HG03039 (cell line): ENCODE data around the gene GPR179.

Experiments
- ATAC-seq: cut with Tn5 transposase; IDR thresholded peaks from one replicate; pipeline ENCODE4 v1.9.1; 2021; ENCODE audit warnings: mild to moderate bottlenecking, moderate library complexity; ENCODE audit not compliant: unreplicated experiment

The GPR179 gene

GRCh38 chr17:38344420-38344745, 627 bp upstream of the GPR179 start:
- ATAC-seq = no peak

GRCh38 chr17:38342886-38343607, 709 bp downstream of the GPR179 start:
- ATAC-seq = no peak

DNA sequence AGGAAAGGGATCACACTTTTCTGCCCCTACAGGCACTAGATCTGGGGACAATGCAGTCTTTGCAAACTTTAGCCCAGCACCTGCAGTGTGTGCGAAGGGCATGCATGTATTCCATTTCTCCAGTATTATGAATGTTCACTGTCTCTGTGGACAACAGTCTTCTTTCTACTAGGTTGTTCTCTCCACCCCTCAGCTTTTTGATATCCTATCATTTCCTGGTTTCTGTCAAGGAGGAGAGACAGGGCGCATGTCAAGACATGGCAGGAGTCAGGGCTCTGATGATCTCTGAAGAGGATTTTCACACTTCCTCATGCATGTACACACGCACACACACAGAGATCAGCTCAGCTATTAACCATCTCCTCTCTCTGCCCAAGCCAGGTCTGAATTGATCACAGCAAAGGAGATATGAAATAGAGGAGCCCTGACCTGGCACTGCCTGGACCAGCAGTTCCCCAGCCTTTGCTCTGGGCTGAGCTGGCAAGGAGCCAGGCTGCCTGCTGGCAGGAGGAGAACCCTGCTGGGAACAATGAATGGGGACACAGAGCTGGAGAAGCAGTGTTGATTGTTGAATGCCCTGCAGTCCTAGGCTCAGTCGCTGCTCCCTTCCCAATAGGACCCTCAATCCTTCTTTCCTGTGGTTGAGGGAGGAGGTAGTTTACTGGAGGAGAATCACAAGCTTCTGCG, 2.6 kb downstream of the GPR179 start:
- ATAC-seq = no peak

DNA sequence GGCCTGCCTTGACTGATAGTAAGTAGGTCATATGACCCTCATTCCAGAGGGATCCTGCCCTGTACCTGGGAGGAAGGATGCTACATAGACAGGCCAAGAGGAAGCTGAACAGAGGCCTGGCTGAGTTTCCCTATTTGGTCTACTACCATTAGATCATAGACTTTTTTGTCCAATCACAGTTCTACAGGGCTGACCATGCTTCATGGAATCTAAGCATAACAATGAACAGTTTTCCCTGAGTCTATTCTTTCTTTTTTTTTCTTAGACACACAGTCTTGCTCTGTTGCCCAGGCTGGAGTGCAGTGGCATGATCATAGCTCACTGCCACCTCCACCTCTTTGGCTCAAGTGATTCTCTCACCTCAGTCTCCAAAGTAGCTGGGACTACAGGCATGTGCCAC, 3.9 kb downstream of the GPR179 start:
- no peak for ATAC-seq

GRCh38 chr17:38338535-38338934, 5.2 kb downstream of the GPR179 start:
- ATAC-seq = no peak

- no peak for ATAC-seq
These were observed 5.7 kb downstream of the GPR179 start for GRCh38 chr17:38338053-38338452.

GRCh38 chr17:38336838-38337237, 6.9 kb downstream of the GPR179 start:
- no peak for ATAC-seq

- ATAC-seq = no peak
These were observed 9.0 kb downstream of the GPR179 start for GRCh38 chr17:38334480-38335364.

DNA sequence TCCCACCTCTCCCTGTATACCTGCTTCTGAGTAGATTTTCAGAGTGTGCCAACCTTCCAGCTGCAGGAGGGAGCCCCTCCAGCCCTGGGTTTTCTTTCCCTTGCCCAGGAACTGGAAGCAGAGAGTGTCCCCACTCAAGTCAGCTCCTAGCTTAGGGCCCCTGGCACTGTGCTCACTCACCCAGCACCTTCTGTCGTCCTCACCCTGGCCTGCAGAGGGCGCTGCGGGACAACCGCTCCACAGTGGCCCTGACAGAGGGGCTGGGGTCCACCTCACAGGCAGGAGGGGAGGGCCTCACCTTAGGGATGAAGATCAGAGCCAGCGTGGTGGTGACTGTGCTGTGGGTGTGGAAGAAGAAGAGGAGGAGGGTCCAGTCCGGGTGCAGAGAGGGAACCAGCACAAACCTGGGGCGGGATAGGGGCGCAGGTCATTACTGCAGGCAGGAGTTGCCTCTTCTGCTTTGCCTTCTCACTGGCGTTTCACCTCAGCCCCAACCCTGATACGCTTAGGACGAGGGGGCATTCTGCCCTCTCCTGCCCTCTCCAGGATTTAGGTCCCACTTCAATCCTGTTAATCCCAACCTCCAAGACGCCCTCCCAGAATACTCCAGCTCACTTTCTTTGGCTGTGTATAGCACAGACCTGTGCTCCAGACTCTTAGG, 10.0 kb downstream of the GPR179 start:
- ATAC-seq = no peak

- no peak for ATAC-seq
These were observed 11.0 kb downstream of the GPR179 start for GRCh38 chr17:38332735-38333134.

GRCh38 chr17:38330941-38331411, 12.8 kb downstream of the GPR179 start:
- ATAC-seq = no peak

DNA sequence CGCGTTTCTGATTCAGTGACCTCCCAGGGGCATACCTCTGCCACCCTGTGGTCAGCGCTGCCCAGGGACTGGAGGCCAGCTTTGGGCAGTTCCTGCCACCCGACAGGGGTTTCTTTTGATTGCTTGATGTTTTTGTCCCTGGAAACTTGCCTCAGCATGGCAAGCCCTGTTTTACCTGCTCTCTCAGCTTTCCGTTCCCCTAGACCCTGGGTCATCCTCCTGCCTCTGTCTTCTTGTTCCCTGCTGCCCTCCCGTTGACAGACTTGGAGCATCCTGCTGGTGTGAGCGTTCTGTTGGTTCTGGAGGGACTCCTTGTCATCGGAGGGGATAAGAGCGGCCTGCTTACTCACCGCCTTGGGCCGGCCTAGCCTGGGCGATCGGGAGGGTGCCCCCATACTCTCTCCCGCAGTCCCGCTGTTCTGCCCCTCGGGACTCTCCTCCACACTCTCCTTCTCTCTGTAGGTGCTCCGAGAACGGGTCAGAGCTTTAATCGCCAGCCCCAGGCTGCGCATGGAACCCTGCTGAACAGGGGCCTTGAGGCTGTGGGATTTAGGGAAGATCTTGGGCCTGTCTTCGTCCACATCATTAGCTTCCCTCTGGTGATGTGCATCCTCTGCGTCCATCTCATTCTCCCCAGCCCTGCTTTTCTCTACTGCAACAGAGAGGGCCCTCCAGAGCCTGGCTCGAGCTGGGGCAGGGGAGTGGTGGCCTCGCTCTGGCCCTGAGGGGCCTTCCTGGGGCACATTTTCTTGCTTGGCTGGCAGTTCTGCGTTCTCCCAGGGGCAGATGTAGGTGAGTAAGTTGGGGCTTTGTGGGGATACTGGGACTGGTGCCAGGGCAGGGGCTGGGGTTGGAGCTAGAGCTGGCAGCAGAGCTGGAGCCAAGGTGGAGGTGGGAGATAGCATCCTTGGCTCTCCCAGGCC, 13.7 kb downstream of the GPR179 start:
- no peak for ATAC-seq

- ATAC-seq = no peak
These were observed 14.5 kb downstream of the GPR179 start for GRCh38 chr17:38329284-38329683.

DNA sequence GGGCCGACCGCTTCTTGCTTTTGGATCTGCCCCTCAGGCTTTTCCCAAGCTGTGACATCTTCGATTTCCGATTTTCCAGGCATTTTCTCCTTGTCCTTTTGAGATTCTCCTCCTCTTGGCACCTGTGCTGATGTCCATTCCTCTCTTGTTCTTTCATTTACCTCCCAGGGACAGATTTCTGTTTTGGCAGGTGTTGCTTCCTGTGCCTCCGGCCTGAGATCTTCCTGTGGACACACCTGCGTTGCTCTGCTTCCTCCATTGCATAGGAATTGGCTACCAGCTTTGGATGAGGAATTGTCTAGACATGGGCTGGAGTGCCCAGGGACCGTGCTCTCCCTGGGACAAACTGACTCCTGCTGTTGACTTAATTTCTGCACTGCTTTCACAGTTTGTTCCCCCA, 15.1 kb downstream of the GPR179 start:
- no peak for ATAC-seq

- ATAC-seq = no peak
These were observed 15.8 kb downstream of the GPR179 start for GRCh38 chr17:38327936-38328335.

GRCh38 chr17:38326996-38327792, 16.6 kb downstream of the GPR179 start:
- ATAC-seq = no peak

DNA sequence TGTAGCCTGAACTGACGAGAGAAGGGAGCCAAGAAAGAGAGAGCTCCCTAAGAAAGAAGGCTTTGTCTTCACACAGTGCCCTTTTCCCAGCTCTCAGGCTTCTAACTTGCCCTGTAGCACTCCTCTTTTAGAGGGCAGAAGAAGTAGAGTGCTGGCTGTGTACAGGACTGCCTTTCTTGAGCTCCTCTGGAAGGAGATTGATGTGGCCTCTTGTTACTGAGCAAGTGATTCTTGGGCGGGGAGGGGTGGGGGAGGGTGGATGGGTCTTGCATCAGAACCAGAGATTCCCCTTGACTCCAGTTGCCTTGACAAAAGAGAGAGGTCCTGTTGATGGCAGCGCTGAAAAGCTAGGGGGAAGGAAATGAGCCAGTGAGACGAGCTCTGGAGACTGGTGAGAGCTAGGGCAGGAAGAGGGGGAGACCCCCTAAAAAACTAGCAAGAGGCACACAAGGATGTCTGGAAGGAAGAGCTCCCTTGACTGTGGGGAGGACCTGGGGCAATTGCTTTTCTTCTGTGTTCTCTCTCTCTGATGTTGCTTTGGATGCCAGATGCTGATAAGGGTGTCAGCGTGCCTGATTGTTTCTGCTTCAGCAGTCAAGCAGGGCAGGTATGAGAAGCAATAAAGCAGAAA, 18.4 kb downstream of the GPR179 start:
- no peak for ATAC-seq

DNA sequence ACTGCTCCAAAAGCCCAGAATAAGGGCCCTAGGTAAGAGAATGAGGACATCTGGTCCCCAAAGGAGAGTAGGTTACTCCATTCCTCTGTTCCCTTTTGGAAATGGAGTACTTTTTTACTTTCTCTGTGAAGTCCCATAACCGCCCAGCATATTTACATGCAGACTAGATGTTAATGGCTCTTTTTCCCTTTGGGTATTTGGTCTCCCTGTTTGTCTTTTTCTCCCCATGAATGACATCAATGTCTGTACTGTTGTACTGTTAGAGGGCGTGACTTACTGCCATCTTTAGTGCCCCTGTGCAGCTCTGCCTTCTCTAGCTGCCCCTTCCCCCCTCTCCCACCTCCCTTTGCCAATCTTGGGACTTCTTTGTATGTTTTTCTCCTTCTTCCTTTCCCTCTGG, 19.0 kb downstream of the GPR179 start:
- no peak for ATAC-seq
